HG03045 (cell line): ENCODE data around the gene HOXA10.

Source experiments
- ATAC-seq: cut with Tn5 transposase; IDR thresholded peaks from one replicate; pipeline ENCODE4 v1.9.1; 2021; ENCODE audit warnings: mild to moderate bottlenecking, moderate library complexity; ENCODE audit not compliant: unreplicated experiment

HOXA10 gene

GRCh38 chr7:27168265-27168947 lies 5.7 kb downstream of the HOXA10 start:
- ATAC-seq = no peak

GRCh38 chr7:27167916-27168264 lies 6.2 kb downstream of the HOXA10 start:
- ATAC-seq = no peak

- ATAC-seq = no peak
These were observed 7.3 kb downstream of the HOXA10 start for GRCh38 chr7:27166531-27167505.

GRCh38 chr7:27165996-27166530 lies 8.1 kb downstream of the HOXA10 start:
- no peak for ATAC-seq

GRCh38 chr7:27165089-27165995 lies 8.8 kb downstream of the HOXA10 start, which contains the start of gene HOXA9:
Gene HOXA9 (minus strand): TSS chr7:27165537. CDS start chr7:27165457, 80 bp downstream.
- no peak for ATAC-seq

GRCh38 chr7:27164367-27165088 lies 9.6 kb downstream of the HOXA10 start:
- no peak for ATAC-seq

GRCh38 chr7:27164045-27164366 lies 10.1 kb downstream of the HOXA10 start:
- ATAC-seq = no peak

- no peak for ATAC-seq
These were observed 10.7 kb downstream of the HOXA10 start for GRCh38 chr7:27163288-27164044.

GRCh38 chr7:27162561-27163287 lies 11.4 kb downstream of the HOXA10 start:
- ATAC-seq = no peak

GRCh38 chr7:27161721-27162560 lies 12.2 kb downstream of the HOXA10 start:
- ATAC-seq = no peak

- no peak for ATAC-seq
These were observed 12.9 kb downstream of the HOXA10 start for GRCh38 chr7:27161214-27161720.

GRCh38 chr7:27160546-27161213 lies 13.4 kb downstream of the HOXA10 start:
- peak; percentile 61 for ATAC-seq

- ATAC-seq = no peak
These were observed 14.0 kb downstream of the HOXA10 start for GRCh38 chr7:27160145-27160545.

GRCh38 chr7:27159266-27160144 lies 14.6 kb downstream of the HOXA10 start:
- no peak for ATAC-seq

- ATAC-seq = no peak
These were observed 15.5 kb downstream of the HOXA10 start for GRCh38 chr7:27158436-27159265.
